Osteoblast (primary cell): Measurements from ENCODE around the gene FAM13C. TPM values are rescaled to one million over a fixed set of nuclear protein-coding genes. Genes with fewer than 3 reads are reported as not detected.
"Not testable (repeated sequence)": the region's sequence is repeated elsewhere in the genome, so short reads cannot be mapped to it uniquely, and the experiment has no call there.

Source experiments
- DNase-seq: peaks from one replicate; pipeline ENCODE4 v3.0.0; 2011; ENCODE audit warnings: low spot score, mixed read lengths; ENCODE audit not compliant: insufficient read length; ENCODE audit errors: missing footprints
- H2AFZ ChIP-seq: 2 replicates; pipeline ENCODE4 v1.6.0; 2011; ENCODE audit warnings: mild to moderate bottlenecking, low read length
- H3K27ac ChIP-seq: 2 replicates; pipeline ENCODE4 v1.5.1; 2011; ENCODE audit warnings: mild to moderate bottlenecking, low read depth, low read length, moderate library complexity
- H3K27me3 ChIP-seq: 2 replicates; pipeline ENCODE4 v1.6.0; 2012; ENCODE audit warnings: mild to moderate bottlenecking, control low read depth, inconsistent platforms, low read length, moderate library complexity; ENCODE audit not compliant: insufficient read depth
- H3K36me3 ChIP-seq: 2 replicates; pipeline ENCODE4 v1.5.1; 2011; ENCODE audit warnings: mild to moderate bottlenecking, low read length, control low read depth, moderate library complexity; ENCODE audit not compliant: insufficient read depth
- H3K4me1 ChIP-seq: 2 replicates; pipeline ENCODE4 v1.5.1; 2011; ENCODE audit warnings: mild to moderate bottlenecking, low read length, control low read depth, moderate library complexity; ENCODE audit not compliant: insufficient read depth
- H3K4me2 ChIP-seq: 2 replicates; pipeline ENCODE4 v1.6.0; 2011; ENCODE audit warnings: mild to moderate bottlenecking, low read length; ENCODE audit not compliant: insufficient read depth
- H3K4me3 ChIP-seq: fragments of 200-600 bp; sonication (generic); 3 replicates; pipeline ENCODE4 v1.5.1; 2012; ENCODE audit warnings: mild to moderate bottlenecking, low read length, inconsistent platforms; ENCODE audit not compliant: insufficient read depth
- H3K79me2 ChIP-seq: 2 replicates; pipeline ENCODE4 v1.6.0; 2012; ENCODE audit warnings: mild to moderate bottlenecking, low read length, control low read depth, inconsistent platforms; ENCODE audit not compliant: insufficient read depth
- H3K9me3 ChIP-seq: 2 replicates; pipeline ENCODE4 v1.5.1; 2011; ENCODE audit warnings: low read depth, low read length, control low read depth
- H4K20me1 ChIP-seq: 2 replicates; pipeline ENCODE4 v1.6.0; 2012; ENCODE audit warnings: mild to moderate bottlenecking, low read length, control low read depth; ENCODE audit not compliant: insufficient read depth
- CTCF ChIP-seq: IDR thresholded peaks from 2 replicates; pipeline ENCODE4 v1.5.1; 2011; ENCODE audit warnings: mild to moderate bottlenecking, low read depth, low read length, moderate library complexity; ENCODE audit errors: extremely low read depth
- total RNA-seq: library from RNA; depleted of rRNA; stranded (reverse); fragments of >200 nt; gene quantifications from 2 replicates; pipeline ENCODE4 v1.2.3, GENCODE V29; 2012

FAM13C gene
- 6.2 and 6.5 TPM in 2 replicates for total RNA-seq

- no peaks in the 10 kb centered on the region for H3K9me3 ChIP-seq
- peak within 1 kb of the TSS; percentile 63 for H3K27ac ChIP-seq
- H3K4me1 ChIP-seq = peaks cover 10% of the 10 kb centered on the region
- H2AFZ ChIP-seq = peak within 1 kb of the TSS; percentile 95
- DNase-seq = peak; percentile 61
- H3K36me3 ChIP-seq = no peaks in the 10 kb centered on the region
- no peaks in the 10 kb centered on the region for H3K27me3 ChIP-seq
- H3K4me3 ChIP-seq = peak within 1 kb of the TSS; percentile 80
- TF ChIP-seq CTCF = no peak
- H4K20me1 ChIP-seq = no peaks in the 10 kb centered on the region
- no peaks in the 10 kb centered on the region for H3K79me2 ChIP-seq
- H3K4me2 ChIP-seq = peak within 1 kb of the TSS; percentile 96
Measured at GRCh38 chr10:59362144-59362958, at the start of gene FAM13C. FAM13C (minus strand) TSS chr10:59362549; CDS start chr10:59362460, 89 bp downstream.

- H3K79me2 ChIP-seq = no peaks in the 10 kb centered on the region
- H4K20me1 ChIP-seq = no peaks in the 10 kb centered on the region
- TF ChIP-seq CTCF = no peak
- no peaks in the 10 kb centered on the region for H3K36me3 ChIP-seq
- no peak for DNase-seq
- H3K4me2 ChIP-seq = no peak overlapping the region
- H3K27me3 ChIP-seq = no peaks in the 10 kb centered on the region
- no peak overlapping the region for H2AFZ ChIP-seq
- no peaks in the 10 kb centered on the region for H3K9me3 ChIP-seq
- H3K4me3 ChIP-seq = no peak overlapping the region
- no peaks in the 10 kb centered on the region for H3K4me1 ChIP-seq
- no peak overlapping the region for H3K27ac ChIP-seq
Measured at GRCh38 chr10:59405235-59405634, 42.9 kb upstream of the FAM13C start.

GRCh38 chr10:59400214-59400613 is 37.9 kb upstream of the FAM13C start:
- no peaks in the 10 kb centered on the region for H3K79me2 ChIP-seq
- H3K4me1 ChIP-seq = no peaks in the 10 kb centered on the region
- H3K27ac ChIP-seq = no peak overlapping the region
- no peaks in the 10 kb centered on the region for H3K27me3 ChIP-seq
- TF ChIP-seq CTCF = no peak
- no peaks in the 10 kb centered on the region for H4K20me1 ChIP-seq
- no peak for DNase-seq
- H2AFZ ChIP-seq = no peak overlapping the region
- no peak overlapping the region for H3K4me2 ChIP-seq
- no peaks in the 10 kb centered on the region for H3K9me3 ChIP-seq
- no peak overlapping the region for H3K4me3 ChIP-seq
- no peaks in the 10 kb centered on the region for H3K36me3 ChIP-seq

GRCh38 chr10:59399329-59399728 is 37.0 kb upstream of the FAM13C start:
- H4K20me1 ChIP-seq, H3K4me1 ChIP-seq, H2AFZ ChIP-seq, DNase-seq, H3K27ac ChIP-seq, H3K9me3 ChIP-seq, H3K4me2 ChIP-seq, H3K79me2 ChIP-seq, H3K4me3 ChIP-seq, H3K36me3 ChIP-seq, H3K27me3 ChIP-seq: not testable (repeated sequence)
